GM12878 (cell line): Measurements from ENCODE around the gene ASAP2.

ENCODE experiments used
- ESRRA ChIP-seq: IDR thresholded peaks from 2 replicates; pipeline ENCODE4 v1.6.1; 2012; ENCODE audit warnings: mild to moderate bottlenecking, low read length, improper control_type of control experiment
- ETV6 ChIP-seq, 2 experiments: fragments of 450-650 bp in 1 of 2; IDR thresholded peaks in 1 of 2; conservative IDR thresholded peaks in 1 of 2; 2 replicates each; pipeline ENCODE4 v1.6.1; 2014; ENCODE audit warnings: antibody characterized with exemption in 1 of 2, borderline replicate concordance in 1 of 2, low read depth in 1 of 2, mild to moderate bottlenecking in 1 of 2, moderate library complexity in 1 of 2
- EZH2 ChIP-seq: IDR thresholded peaks from 2 replicates; pipeline ENCODE4 v1.6.1; 2012; ENCODE audit warnings: low read depth, mild to moderate bottlenecking, control low read depth, inconsistent platforms, low read length, borderline replicate concordance; ENCODE audit not compliant: control insufficient read depth
- FOXM1 ChIP-seq: IDR thresholded peaks from 2 replicates; pipeline ENCODE4 v1.6.1; 2012; ENCODE audit warnings: low read depth, mild to moderate bottlenecking, inconsistent platforms, low read length, moderate library complexity
- HDAC6 ChIP-seq: fragments of 200-600 bp; sonication (generic); IDR thresholded peaks from one replicate; pipeline ENCODE4 v1.8.0; 2017; ENCODE audit warnings: antibody characterized with exemption; ENCODE audit not compliant: unreplicated experiment
- TF ChIP-seq, protein P1 (sequence below), 3 experiments: IDR thresholded peaks in 2 of 3; conservative IDR thresholded peaks in 1 of 3; 2 replicates each; pipeline ENCODE4 v1.5.1; 2011; ENCODE audit warnings: low read depth in 3 of 3, low read length in 3 of 3, mild to moderate bottlenecking in 3 of 3, control low read depth in 2 of 3, moderate library complexity in 2 of 3, inconsistent platforms in 1 of 3, mixed read lengths in 1 of 3; ENCODE audit not compliant: control insufficient read depth in 2 of 3, insufficient read depth in 1 of 3; ENCODE audit errors: extremely low read depth in 1 of 3

DNA sequence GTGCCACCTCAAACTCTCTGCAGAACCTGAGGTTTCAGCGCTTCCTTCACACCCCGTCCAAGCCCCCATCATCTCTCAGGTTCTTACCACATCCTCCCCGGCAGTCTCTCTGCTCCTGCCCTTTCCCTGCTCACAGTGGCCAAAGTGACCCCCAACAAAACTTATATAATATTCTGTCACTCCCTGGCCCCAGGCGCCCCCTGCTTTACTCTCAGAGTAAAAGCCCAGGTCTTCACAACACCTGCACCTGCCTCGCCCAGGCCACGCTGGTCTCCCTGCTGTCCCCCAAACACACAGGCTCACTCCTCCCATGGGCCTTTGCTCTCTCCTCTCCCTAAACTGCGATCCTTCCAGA is 210.3 kb downstream of the ASAP2 start:
- TF ChIP-seq ESRRA (no peak), HDAC6 (no peak), ETV6 (conservative IDR thresholded peaks at IDR 0.05 in 1 of 2, IDR thresholded peaks at IDR 0.05 in 1 of 2; ENCODE audit: borderline replicate concordance in 1 of 2, low read depth in 1 of 2) (no peak), EZH2 (no peak), FOXM1 (no peak)
- TF ChIP-seq, protein P1, sequence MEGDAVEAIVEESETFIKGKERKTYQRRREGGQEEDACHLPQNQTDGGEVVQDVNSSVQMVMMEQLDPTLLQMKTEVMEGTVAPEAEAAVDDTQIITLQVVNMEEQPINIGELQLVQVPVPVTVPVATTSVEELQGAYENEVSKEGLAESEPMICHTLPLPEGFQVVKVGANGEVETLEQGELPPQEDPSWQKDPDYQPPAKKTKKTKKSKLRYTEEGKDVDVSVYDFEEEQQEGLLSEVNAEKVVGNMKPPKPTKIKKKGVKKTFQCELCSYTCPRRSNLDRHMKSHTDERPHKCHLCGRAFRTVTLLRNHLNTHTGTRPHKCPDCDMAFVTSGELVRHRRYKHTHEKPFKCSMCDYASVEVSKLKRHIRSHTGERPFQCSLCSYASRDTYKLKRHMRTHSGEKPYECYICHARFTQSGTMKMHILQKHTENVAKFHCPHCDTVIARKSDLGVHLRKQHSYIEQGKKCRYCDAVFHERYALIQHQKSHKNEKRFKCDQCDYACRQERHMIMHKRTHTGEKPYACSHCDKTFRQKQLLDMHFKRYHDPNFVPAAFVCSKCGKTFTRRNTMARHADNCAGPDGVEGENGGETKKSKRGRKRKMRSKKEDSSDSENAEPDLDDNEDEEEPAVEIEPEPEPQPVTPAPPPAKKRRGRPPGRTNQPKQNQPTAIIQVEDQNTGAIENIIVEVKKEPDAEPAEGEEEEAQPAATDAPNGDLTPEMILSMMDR (IDR thresholded peaks at IDR 0.05 in 2 of 3, conservative IDR thresholded peaks at IDR 0.05 in 1 of 3; ENCODE audit: control insufficient read depth in 2 of 3, extremely low read depth in 1 of 3, insufficient read depth in 1 of 3, low read depth in 3 of 3, low read length in 3 of 3): no peak
